ENCODE results near the gene UBE3D.

- TF ChIP-seq CTCF (IDR thresholded peaks at IDR 0.05) (no peak), POLR2A (IDR thresholded peaks at IDR 0.05) (no peak)
Observed at GRCh38 chr6:82881519-82881918, 184.1 kb downstream of the UBE3D start.

All from heart left ventricle (tissue), 13 donors.